ENCODE data around the gene PNO1. TPM values are rescaled to one million over a fixed set of nuclear protein-coding genes. Genes with fewer than 3 reads are reported as not detected.
"Not testable (repeated sequence)": the region's sequence is repeated elsewhere in the genome, so short reads cannot be mapped to it uniquely, and the experiment has no call there.

The PNO1 gene
- 16.0 and 17.0 TPM in 2 replicates for total RNA-seq

- intact Hi-C loops (cut with micrococcal nuclease): loop anchor here (1.0 to 10.0 kb wide), 12 partner anchors 28 to 1279 kb away; partner anchors contain the start of genes APLF, C1D, ETAA1 and FBXO48
Measured at GRCh38 chr2:68157402-68158133, at the start of gene PNO1. PNO1 (plus strand) TSS chr2:68157888; CDS start chr2:68157935, 47 bp downstream.

- intact Hi-C loops (cut with micrococcal nuclease): no loop called here
Measured at GRCh38 chr2:68108120-68108519, 49.6 kb upstream of the PNO1 start.

GRCh38 chr2:68110102-68110501 lies 47.6 kb upstream of the PNO1 start:
- intact Hi-C loops (cut with micrococcal nuclease): no loop called here

- intact Hi-C loops (cut with micrococcal nuclease): no loop called here
Measured at GRCh38 chr2:68115965-68116364, 41.7 kb upstream of the PNO1 start.

GRCh38 chr2:68117922-68118321 lies 39.8 kb upstream of the PNO1 start:
- intact Hi-C loops (cut with micrococcal nuclease): not testable (repeated sequence)

GRCh38 chr2:68118816-68119215 lies 38.9 kb upstream of the PNO1 start:
- intact Hi-C loops (cut with micrococcal nuclease): no loop called here

- intact Hi-C loops (cut with micrococcal nuclease): no loop called here
Measured at GRCh38 chr2:68119504-68119903, 38.2 kb upstream of the PNO1 start.

GRCh38 chr2:68121873-68122679 lies 35.6 kb upstream of the PNO1 start:
- intact Hi-C loops (cut with micrococcal nuclease): loop anchor here (1.0 to 2.0 kb wide), 9 partner anchors 35 to 319 kb away; partner anchors contain the start of gene PNO1

GRCh38 chr2:68122680-68122964 lies 35.1 kb upstream of the PNO1 start:
- intact Hi-C loops (cut with micrococcal nuclease): loop anchor here (1.0 to 2.0 kb wide), 9 partner anchors 35 to 319 kb away; partner anchors contain the start of gene PNO1

- intact Hi-C loops (cut with micrococcal nuclease): no loop called here
Measured at GRCh38 chr2:68124321-68124720, 33.4 kb upstream of the PNO1 start.

- intact Hi-C loops (cut with micrococcal nuclease): no loop called here
Measured at GRCh38 chr2:68125821-68126220, 31.9 kb upstream of the PNO1 start.

GRCh38 chr2:68126561-68126960 lies 31.1 kb upstream of the PNO1 start:
- intact Hi-C loops (cut with micrococcal nuclease): no loop called here

GRCh38 chr2:68127358-68128242 lies 30.1 kb upstream of the PNO1 start:
- intact Hi-C loops (cut with micrococcal nuclease): no loop called here

GRCh38 chr2:68134120-68134519 lies 23.6 kb upstream of the PNO1 start:
- intact Hi-C loops (cut with micrococcal nuclease): no loop called here

- intact Hi-C loops (cut with micrococcal nuclease): no loop called here
Measured at GRCh38 chr2:68134554-68134953, 23.1 kb upstream of the PNO1 start.

- intact Hi-C loops (cut with micrococcal nuclease): no loop called here
Measured at GRCh38 chr2:68135448-68136320, 22.0 kb upstream of the PNO1 start.

GRCh38 chr2:68141875-68142274 lies 15.8 kb upstream of the PNO1 start:
- intact Hi-C loops (cut with micrococcal nuclease): no loop called here

- intact Hi-C loops (cut with micrococcal nuclease): loop anchor here (10.0 kb wide), 1 partner anchor 574 kb away; no protein-coding TSS in a partner anchor
Measured at GRCh38 chr2:68151037-68151436, 6.7 kb upstream of the PNO1 start.

GRCh38 chr2:68152681-68153347 lies 4.9 kb upstream of the PNO1 start:
- intact Hi-C loops (cut with micrococcal nuclease): loop anchor here (10.0 kb wide), 1 partner anchor 572 kb away; no protein-coding TSS in a partner anchor

GRCh38 chr2:68155618-68156017 lies 2.1 kb upstream of the PNO1 start:
- intact Hi-C loops (cut with micrococcal nuclease): loop anchor here (5.0 to 10.0 kb wide), 2 partner anchors 569 to 758 kb away; partner anchors contain the start of gene ETAA1
